Fibroblast of skin of right biceps (primary cell): Measurements from ENCODE around the gene NFIB.
A peak's percentile ranks its signal among the peaks of the same experiment; 100 is the strongest.

ENCODE experiments used
- DNase-seq: peaks from one replicate; pipeline ENCODE4 v3.0.0-alpha.2; 2013

Gene NFIB

GRCh38 chr9:14179449-14179848, 134.5 kb downstream of the NFIB start:
- no peak for DNase-seq

- no peak for DNase-seq
Observed at GRCh38 chr9:14175778-14176177, 138.2 kb downstream of the NFIB start.

GRCh38 chr9:14173713-14174112, 140.2 kb downstream of the NFIB start:
- no peak for DNase-seq

DNA sequence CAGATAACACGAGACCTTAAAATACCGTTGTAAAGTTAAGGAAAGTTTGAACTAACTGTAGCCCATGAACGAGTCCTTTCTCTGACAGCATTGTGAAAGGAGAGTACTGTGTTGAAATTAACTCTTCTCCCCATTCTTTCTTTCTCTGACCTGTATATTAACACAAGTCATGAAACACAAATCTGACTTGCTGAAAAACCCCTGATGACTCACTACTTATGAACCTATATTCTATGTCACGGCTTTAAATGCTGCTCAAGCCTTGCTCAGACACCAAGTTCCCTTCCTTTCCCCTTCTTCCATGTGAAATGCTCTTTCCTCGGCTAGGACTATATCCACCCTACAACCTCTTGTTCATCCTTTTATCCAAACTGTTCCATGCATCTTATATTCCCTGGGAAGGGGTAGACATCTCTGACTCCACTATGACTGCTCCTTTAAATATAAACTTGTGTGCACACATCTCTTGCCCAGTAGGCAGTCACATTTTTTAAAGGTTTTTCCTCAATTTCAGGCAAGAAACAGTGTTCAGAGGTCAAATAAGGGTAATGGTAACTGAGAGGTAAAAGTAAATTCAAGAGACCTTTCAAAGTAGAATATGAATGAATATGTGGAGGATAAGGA, 142.9 kb downstream of the NFIB start:
- peak; percentile 78 for DNase-seq

DNA sequence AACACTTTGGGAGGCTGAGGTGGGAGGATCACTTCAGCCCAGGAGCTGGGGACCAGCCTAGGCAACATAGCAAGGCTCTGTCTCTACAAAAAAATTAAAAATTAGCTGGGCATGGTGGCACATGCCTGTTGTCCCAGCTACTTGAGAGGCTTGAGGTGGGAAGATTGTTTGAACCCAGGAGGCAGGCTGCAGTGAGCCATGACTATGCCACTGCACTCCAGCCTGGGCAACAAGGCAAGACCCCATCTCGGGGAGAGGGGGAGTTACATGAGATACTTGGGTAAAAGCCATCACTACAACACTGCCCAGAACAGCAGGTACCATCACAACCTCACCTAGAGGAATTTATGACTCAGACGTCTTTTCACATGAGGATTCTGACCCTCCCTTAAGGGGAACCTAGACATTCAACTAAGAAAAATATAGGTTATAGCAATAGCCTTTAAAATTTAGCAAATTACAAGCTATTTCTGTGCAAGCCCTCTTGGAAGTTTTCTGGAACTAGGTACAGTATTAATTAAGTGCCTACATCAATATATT, 143.5 kb downstream of the NFIB start:
- no peak for DNase-seq

DNA sequence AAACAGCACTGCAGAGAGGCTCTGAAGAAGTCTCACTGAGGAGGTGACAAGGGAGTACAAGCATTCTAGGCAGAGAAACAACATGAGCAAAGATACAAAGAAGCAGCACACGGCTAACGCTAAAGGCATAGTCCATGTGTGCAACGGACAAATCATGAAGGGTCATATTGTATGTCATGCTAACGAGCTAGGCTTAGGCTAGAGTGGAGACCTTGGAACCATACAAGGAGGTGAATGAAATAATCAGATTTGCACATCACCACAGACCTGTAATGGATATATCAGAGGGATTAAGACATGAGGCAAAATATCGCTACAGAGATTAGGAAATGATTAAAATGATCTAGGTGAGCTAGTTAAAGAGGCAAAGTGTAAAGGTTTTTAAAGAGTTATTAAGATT, 145.6 kb downstream of the NFIB start:
- DNase-seq: no peak

DNA sequence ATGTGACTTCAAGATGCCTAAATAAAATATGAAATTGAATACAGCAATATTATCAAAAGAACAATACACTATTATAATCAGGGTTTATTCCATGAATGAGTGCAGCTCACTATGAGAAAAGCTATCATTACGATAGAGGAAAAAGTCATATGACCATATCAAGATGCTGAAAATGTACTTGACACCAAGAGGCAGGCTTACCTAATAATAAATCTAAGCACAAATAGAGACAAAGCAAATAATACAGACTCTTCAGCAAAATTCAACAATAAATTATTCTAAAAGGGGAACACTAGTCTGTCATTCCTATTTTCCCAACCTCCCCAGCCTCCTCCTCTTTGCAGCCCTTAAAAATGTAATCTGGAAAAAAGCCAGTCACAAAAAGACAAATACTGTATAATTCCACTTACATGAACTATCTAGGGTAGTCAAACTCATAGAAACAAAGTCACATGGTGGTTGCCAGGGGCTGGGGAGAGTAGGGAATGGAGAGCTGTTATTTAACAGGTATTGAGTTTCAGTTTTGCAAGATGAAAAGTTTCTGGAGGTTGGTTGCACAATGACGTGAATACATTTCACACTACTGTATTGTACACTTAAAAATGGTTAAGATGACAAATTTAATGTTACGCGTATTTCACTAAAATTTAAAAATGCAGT, 148.4 kb downstream of the NFIB start:
- DNase-seq: no peak

- DNase-seq: no peak
Observed at GRCh38 chr9:14164908-14165307, 149.0 kb downstream of the NFIB start.

DNA sequence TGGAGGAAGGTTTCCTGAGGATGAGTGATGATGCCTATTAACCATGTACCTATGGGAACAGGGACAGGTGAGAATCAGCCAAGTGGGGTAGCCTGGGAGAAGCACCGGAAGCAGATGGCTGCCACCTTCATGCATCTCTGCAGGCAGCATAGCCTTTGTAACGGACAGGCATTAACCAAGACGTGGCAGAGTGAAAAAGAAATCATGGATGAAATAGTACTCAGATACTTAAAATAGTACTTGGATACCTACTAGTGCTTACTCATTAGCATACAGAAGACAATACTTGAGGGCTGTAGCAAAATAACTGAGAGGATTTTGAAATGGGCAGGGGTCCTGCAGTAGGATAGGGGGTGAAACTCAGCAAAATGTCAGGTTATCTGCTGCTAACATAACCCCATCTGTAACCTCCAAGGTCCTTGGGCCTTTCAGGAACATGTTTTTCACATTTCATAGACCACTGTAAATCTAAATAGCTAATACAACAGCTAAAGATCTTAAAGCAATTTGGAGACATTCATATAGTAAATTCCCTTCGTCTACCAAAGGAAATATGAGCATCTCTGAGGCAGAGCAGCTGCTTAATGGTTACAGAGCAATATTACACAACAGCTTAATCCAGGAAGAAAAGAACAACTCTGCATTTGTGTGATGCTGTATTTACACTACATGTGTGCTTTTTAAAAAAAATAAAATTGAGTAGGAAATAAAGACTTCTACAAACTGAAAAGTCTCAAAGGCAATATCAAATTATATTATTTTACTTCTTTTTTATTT, 154.3 kb downstream of the NFIB start:
- DNase-seq: no peak

GRCh38 chr9:14158916-14159315, 155.0 kb downstream of the NFIB start:
- DNase-seq: peak; percentile 76

DNA sequence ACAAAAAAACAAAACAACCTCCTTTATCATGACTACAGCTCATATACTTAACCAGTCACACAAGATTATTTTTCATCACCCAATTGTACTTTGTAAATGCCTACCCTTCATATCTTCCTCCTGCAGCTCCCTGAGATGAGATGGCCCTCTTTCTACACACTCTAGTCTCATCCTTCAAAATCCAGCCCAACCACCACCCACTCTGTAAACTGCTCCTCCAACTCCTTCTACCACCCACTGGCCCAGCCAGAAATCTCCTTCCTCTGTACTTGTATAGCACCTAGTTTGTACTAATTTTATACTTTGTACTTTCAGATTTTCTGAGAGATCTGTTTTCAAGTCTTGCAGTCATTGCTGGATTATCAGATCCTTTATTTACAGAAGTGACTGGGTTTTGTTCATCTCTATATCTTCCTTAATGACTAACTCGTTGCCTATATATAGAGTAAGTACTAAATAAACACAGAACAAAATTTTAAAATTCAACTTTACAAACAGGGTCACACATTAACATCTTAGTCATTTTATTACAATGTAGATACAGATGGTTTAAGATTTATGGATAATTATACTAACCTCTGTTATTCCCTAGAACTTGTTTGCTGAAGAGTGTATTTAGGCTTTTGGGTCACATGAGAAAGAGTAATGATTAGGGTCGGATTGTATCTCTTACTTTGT, 155.7 kb downstream of the NFIB start:
- DNase-seq: no peak

GRCh38 chr9:14157191-14157590, 156.8 kb downstream of the NFIB start:
- DNase-seq: no peak

DNA sequence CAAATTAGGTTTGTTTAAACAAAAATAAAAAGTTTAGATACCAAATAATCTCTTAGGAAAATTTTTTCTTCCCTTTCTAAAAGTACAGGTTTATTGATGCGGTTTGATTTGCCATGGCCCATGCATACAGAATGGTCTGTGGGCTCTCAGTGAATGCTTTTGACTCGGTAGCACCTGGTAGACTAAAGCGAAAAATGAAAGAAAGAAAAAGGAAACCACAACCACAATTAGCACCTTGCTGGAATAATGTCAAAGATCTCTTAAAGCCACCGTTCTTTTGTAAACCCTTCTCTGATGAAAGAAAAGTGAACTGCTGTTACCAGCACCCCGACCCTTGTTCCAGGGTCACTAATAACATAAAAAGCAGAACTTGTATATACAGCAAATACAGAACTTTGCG, 157.9 kb downstream of the NFIB start:
- no peak for DNase-seq

- no peak for DNase-seq
Observed at GRCh38 chr9:14155237-14155636, 158.7 kb downstream of the NFIB start.

GRCh38 chr9:14153310-14153720, 160.6 kb downstream of the NFIB start:
- peak; percentile 47 for DNase-seq

DNA sequence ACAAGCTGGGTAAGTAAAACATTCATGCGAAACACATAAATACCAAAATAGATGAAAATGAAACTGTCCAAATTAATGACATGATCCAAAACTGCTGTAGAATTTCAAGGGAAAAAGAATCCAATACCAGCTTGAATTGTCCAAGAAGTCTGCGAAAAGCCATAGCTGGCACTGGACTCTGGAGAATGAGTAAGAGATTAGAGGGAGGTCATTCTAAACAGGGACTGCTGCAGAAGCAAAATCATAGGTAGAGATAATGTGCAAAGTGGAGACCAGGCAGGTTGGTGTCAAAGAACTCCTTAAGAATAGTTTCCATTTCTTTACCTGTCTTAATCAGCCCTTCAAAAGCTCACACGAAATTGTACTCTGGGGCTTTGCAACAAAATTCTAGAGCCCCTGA, 162.5 kb downstream of the NFIB start:
- DNase-seq: no peak

- peak; percentile 23 for DNase-seq
Observed at GRCh38 chr9:14148501-14149103, 165.3 kb downstream of the NFIB start.

GRCh38 chr9:14147738-14148137, 166.2 kb downstream of the NFIB start:
- DNase-seq: no peak

- peak; percentile 72 for DNase-seq
Observed at GRCh38 chr9:14146201-14146874, 167.6 kb downstream of the NFIB start.

DNA sequence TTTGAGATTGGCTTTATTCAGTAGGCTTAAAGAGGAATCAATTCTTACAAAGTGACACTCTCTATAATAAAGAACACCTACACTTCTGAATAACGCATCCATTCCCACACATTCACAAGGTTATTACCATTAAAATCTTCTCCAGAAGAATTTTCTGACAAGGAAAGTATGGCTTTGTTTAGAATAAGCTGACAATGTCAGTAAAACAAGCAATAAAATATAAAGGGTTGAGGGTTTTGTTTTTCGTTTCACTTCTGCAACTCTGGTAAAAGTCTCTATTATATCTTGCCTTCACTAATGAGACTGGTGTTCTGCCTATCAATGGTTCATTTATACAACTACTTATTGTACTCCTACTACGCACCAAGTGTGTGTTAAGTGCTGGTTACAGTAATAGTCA, 169.7 kb downstream of the NFIB start:
- DNase-seq: no peak

DNA sequence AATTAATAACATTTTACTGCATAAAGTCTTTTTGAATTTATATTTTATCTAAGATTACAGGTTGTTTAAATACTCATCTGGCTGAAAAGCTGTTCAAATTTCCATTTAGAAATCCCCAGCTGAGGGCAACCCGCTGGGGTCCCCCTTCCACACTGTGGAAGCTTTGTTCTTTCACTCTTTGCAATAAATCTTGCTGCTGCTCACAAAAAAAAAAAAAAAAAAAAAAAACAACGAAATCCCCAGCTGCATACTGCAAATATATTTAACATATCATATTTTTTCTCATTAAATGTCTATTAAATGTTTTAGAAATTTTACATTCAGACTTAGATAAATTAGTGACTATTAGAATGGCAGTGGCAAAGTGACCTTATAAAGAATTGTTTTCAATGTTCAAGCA, 172.2 kb downstream of the NFIB start:
- no peak for DNase-seq

DNA sequence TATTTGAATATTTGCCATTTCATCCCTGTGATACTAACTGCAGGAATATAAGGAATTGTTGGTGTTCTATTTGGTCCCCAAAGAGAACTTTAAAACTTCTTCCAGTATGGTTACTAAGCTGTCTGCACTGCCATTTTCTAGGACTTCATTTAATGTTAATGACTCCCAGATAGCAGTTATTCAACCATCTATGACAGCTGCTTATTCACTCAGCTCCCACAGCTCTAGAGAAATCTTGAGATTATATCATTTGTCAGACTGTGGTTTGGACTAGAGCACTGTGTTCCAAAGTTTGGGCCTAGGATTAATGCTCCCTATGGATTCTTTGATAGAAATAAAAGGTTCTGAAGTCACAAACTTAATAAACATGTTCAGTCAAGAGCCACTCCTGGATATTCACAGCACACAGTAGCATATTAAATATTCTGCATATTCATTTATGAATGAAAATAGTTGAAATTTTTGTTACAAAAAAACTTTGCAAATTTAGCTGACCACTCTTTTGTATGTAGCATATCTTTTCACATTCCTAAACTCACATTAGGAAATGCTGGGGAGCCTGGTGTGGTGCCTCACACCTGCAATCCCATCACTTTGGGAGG, 173.7 kb downstream of the NFIB start:
- peak; percentile 65 for DNase-seq
